Measurements from ENCODE around the gene VWC2L. TPM values are rescaled to one million over a fixed set of nuclear protein-coding genes. Genes with fewer than 3 reads are reported as not detected.

VWC2L gene
- total and polyA plus RNA-seq, 2 of the 8 experiments (the other 6 are each of a cell fraction or from before 2014, with no cell fraction given) = not detected

GRCh38 chr2:214543386-214543955 is 132.6 kb downstream of the VWC2L start:
- no peak overlapping the region for H4K91ac ChIP-seq (replicated peaks; ENCODE audit: insufficient read length, low read length)
- H2BK20ac ChIP-seq (ENCODE audit: low read length) = no peak overlapping the region
- no peak overlapping the region for H3K9ac ChIP-seq (replicated peaks in 1 of 4; ENCODE audit: extremely low read depth in 1 of 4, low read depth in 3 of 4, low read length in 3 of 4)
- no peak overlapping the region for H2AFZ ChIP-seq (ENCODE audit: low read length)
- no peaks in the 10 kb centered on the region for H3K79me1 ChIP-seq (ENCODE audit: low read depth, low read length)
- H3K79me2 ChIP-seq (ENCODE audit: control insufficient read depth in 1 of 2, insufficient read depth in 2 of 2, low read length in 2 of 2) = no peaks in the 10 kb centered on the region
- no peak overlapping the region for H2BK12ac ChIP-seq (ENCODE audit: low read depth, low read length)
- H3K27me3 ChIP-seq (replicated peaks in 1 of 4; ENCODE audit: control insufficient read depth in 3 of 4, extremely low read depth in 1 of 4, insufficient read depth in 3 of 4, low read length in 3 of 4) = no peaks in the 10 kb centered on the region
- H2AK5ac ChIP-seq (ENCODE audit: low read depth, low read length) = no peak overlapping the region
- H3K56ac ChIP-seq (replicated peaks; ENCODE audit: insufficient read length, low read depth, low read length) = no peak overlapping the region
- no peak overlapping the region for H4K5ac ChIP-seq (ENCODE audit: insufficient read length, low read depth, low read length)
- DNase-seq (ENCODE audit: low read depth in 1 of 2, low spot score in 2 of 2) (no peak), FAIRE-seq (no peak)
- H3K4ac ChIP-seq (replicated peaks; ENCODE audit: insufficient read length, low read depth, low read length) = no peak overlapping the region
- H3K23ac ChIP-seq (ENCODE audit: insufficient read length) = no peak overlapping the region
- no peaks in the 10 kb centered on the region for H4K20me1 ChIP-seq (replicated peaks in 1 of 2; ENCODE audit: control insufficient read depth in 1 of 2, insufficient read depth in 2 of 2, low read length in 2 of 2)
- H3K4me3 ChIP-seq (ENCODE audit: extremely low read depth in 1 of 4, insufficient read depth in 2 of 4, low read depth in 3 of 4, low read length in 4 of 4) = no peak overlapping the region
- H2BK15ac ChIP-seq (ENCODE audit: low read length) = no peak overlapping the region
- H4K8ac ChIP-seq (ENCODE audit: extremely low read depth, insufficient read depth, low read length) = no peak overlapping the region
- POLR2A ChIA-PET (ENCODE audit: partially characterized antibody) = no interaction called here
- H3K18ac ChIP-seq (ENCODE audit: extremely low read depth, low read length) = no peak overlapping the region
- no peaks in the 10 kb centered on the region for H3K9me3 ChIP-seq (ENCODE audit: insufficient read depth in 2 of 2, low read depth in 1 of 2, low read length in 1 of 2)
- WGBS, 2 experiments (ENCODE audit: extremely low coverage in 1 of 2, insufficient coverage in 1 of 2, insufficient read length in 1 of 2, insufficient replicate concordance in 2 of 2, low coverage in 1 of 2, low lambda C conversion rate in 2 of 2, missing lambda C conversion rate in 1 of 2) = 98% methylated on average over 2 of the region's 2 CpGs; no CpG with 5 or more reads in 1 of the 2 experiments
- TF ChIP-seq NRF1 (IDR thresholded peaks at IDR 0.05; ENCODE audit: low read depth, low read length) = no peak
- TF ChIP-seq SIX5 (IDR thresholded peaks at IDR 0.05; ENCODE audit: low read depth, low read length) = no peak
- no peak overlapping the region for H3K4me2 ChIP-seq (ENCODE audit: insufficient read depth in 1 of 2, low read depth in 2 of 2, low read length in 2 of 2)
- no peaks in the 10 kb centered on the region for H3K36me3 ChIP-seq (ENCODE audit: control insufficient read depth in 2 of 4, insufficient read depth in 4 of 4, low read length in 3 of 4)
- peaks cover 0 to 3% (median 1%) of the 10 kb centered on the region in 4 experiments; a peak in 3 of 7 replicates for H3K4me1 ChIP-seq (replicated peaks in 1 of 4; ENCODE audit: control insufficient read depth in 3 of 4, insufficient read depth in 4 of 4, low read length in 3 of 4)
- no peak overlapping the region for H3K14ac ChIP-seq (ENCODE audit: insufficient read length)
- no peak overlapping the region for H2BK120ac ChIP-seq (replicated peaks; ENCODE audit: low read depth, low read length)
- CTCF ChIA-PET (ENCODE audit: partially characterized antibody) = no interaction called here
- no peaks in the 10 kb centered on the region for H3K23me2 ChIP-seq (ENCODE audit: low read depth, low read length)
- H2BK5ac ChIP-seq (ENCODE audit: low read depth, low read length) = no peak overlapping the region
- no peak overlapping the region for H3K27ac ChIP-seq (ENCODE audit: low read depth, low read length)

All from H1 (cell line).